Effector memory CD8-positive, alpha-beta T cell (primary cell): ENCODE results near the gene ZNF444.
"Not testable (repeated sequence)": the region's sequence is repeated elsewhere in the genome, so short reads cannot be mapped to it uniquely, and the experiment has no call there.

ENCODE experiments used
- ATAC-seq: fragments of 150-1000 bp; cut with Tn5 transposase; replicated peaks from 2 replicates; pipeline ENCODE4 v1.10.0; 2021; ENCODE audit warnings: mild to moderate bottlenecking, moderate library complexity
- DNase-seq, 3 experiments: peaks; one replicate each; pipeline ENCODE4 v3.0.0; 2021
- H3K27ac Mint-ChIP-seq, 2 donors: one replicate each; pipeline ENCODE4 v1.8.0; 2022; ENCODE audit warnings: mild to moderate bottlenecking in 2 of 2, mixed read lengths in 2 of 2, moderate library complexity in 2 of 2
- H3K27me3 Mint-ChIP-seq, 2 donors: one replicate each; pipeline ENCODE4 v1.8.0; 2022; ENCODE audit warnings: mixed read lengths in 2 of 2
- H3K36me3 Mint-ChIP-seq: one replicate; pipeline ENCODE4 v1.8.0; 2022; ENCODE audit warnings: mild to moderate bottlenecking, moderate library complexity, mixed read lengths; ENCODE audit not compliant: insufficient read depth
- H3K4me1 Mint-ChIP-seq, 2 donors: one replicate each; pipeline ENCODE4 v1.8.0; 2022; ENCODE audit warnings: low read depth in 2 of 2, mixed read lengths in 2 of 2
- H3K4me3 Mint-ChIP-seq, 2 donors: one replicate each; pipeline ENCODE4 v1.8.0; 2022; ENCODE audit warnings: mild to moderate bottlenecking in 2 of 2, mixed read lengths in 2 of 2, moderate library complexity in 2 of 2
- H3K9me3 Mint-ChIP-seq, 2 donors: one replicate each; pipeline ENCODE4 v1.8.0; 2022; ENCODE audit warnings: mixed read lengths in 2 of 2

The ZNF444 gene

GRCh38 chr19:56199687-56200086 lies 58.6 kb downstream of the ZNF444 start:
- no peaks in the 10 kb centered on the region for H3K9me3 Mint-ChIP-seq
- no peak overlapping the region for H3K27ac Mint-ChIP-seq
- DNase-seq, result no peak
- no peak for ATAC-seq
- H3K27me3 Mint-ChIP-seq, result peaks cover 8 to 23% of the 10 kb centered on the region in 2 donors
- peaks cover 7% of the 10 kb centered on the region for H3K36me3 Mint-ChIP-seq
- no peak overlapping the region for H3K4me3 Mint-ChIP-seq
- no peaks in the 10 kb centered on the region for H3K4me1 Mint-ChIP-seq

GRCh38 chr19:56201973-56202372 lies 60.9 kb downstream of the ZNF444 start, which contains the start of gene ZSCAN5C:
ZSCAN5C (plus strand) TSS chr19:56202273; CDS start chr19:56205914, 3,641 bp downstream.
- DNase-seq (no peak), ATAC-seq (no peak)
- Mint-ChIP-seq H3K4me3 (no peak within 1 kb of the TSS), H3K9me3 (no peaks in the 10 kb centered on the region), H3K4me1 (no peaks in the 10 kb centered on the region), H3K27ac (no peak within 1 kb of the TSS), H3K36me3 (peaks cover 7% of the 10 kb centered on the region), H3K27me3 (peaks cover 25 to 37% of the 10 kb centered on the region in 2 donors)

- not testable (repeated sequence) for DNase-seq, H3K4me3 Mint-ChIP-seq, H3K27ac Mint-ChIP-seq, ATAC-seq, H3K4me1 Mint-ChIP-seq, H3K36me3 Mint-ChIP-seq, H3K9me3 Mint-ChIP-seq
- peaks cover 32 to 49% of the 10 kb centered on the region in 2 donors for H3K27me3 Mint-ChIP-seq
These were observed 66.5 kb downstream of the ZNF444 start for GRCh38 chr19:56207581-56207980.

GRCh38 chr19:56209091-56209490 lies 68.0 kb downstream of the ZNF444 start:
- Mint-ChIP-seq H3K36me3 (no peaks in the 10 kb centered on the region), H3K4me3 (no peak overlapping the region), H3K4me1 (no peaks in the 10 kb centered on the region), H3K27me3 (peaks cover 32 to 61% of the 10 kb centered on the region in 2 donors), H3K27ac (no peak overlapping the region), H3K9me3 (no peaks in the 10 kb centered on the region)
- DNase-seq (no peak), ATAC-seq (no peak)

- not testable (repeated sequence) for DNase-seq, H3K4me3 Mint-ChIP-seq, H3K9me3 Mint-ChIP-seq, ATAC-seq, H3K4me1 Mint-ChIP-seq, H3K36me3 Mint-ChIP-seq, H3K27ac Mint-ChIP-seq
- H3K27me3 Mint-ChIP-seq, result peaks cover 41 to 68% of the 10 kb centered on the region in 2 donors
These were observed 68.9 kb downstream of the ZNF444 start for GRCh38 chr19:56210036-56210435.
